Keratinocyte (primary cell): ENCODE data around the gene GALNT13. TPM values are rescaled to one million over a fixed set of nuclear protein-coding genes. Genes with fewer than 3 reads are reported as not detected.

ENCODE experiments used
- DNase-seq: peaks from one replicate; pipeline ENCODE4 v3.0.0-alpha.2; 2011; ENCODE audit warnings: low read depth, missing footprints, low spot score
- FAIRE-seq: peaks from 2 replicates; lab custom pipeline; 2011; peaks lifted over from hg19 to GRCh38; lab: Jason Lieb, UNC
- H2AFZ ChIP-seq: 2 replicates; pipeline ENCODE4 v1.6.0; 2012; ENCODE audit warnings: low read length, control low read depth, inconsistent platforms; ENCODE audit not compliant: control insufficient read depth
- H3K27ac ChIP-seq: 2 replicates; pipeline ENCODE4 v1.5.1; 2011; ENCODE audit warnings: low read length; ENCODE audit not compliant: control insufficient read depth, insufficient read depth
- H3K27me3 ChIP-seq: 3 replicates; pipeline ENCODE4 v1.6.0; 2011; ENCODE audit warnings: low read length; ENCODE audit not compliant: control insufficient read depth, insufficient read depth; ENCODE audit errors: extremely low read depth
- H3K36me3 ChIP-seq, 2 experiments: 2 replicates in 1 of 2; 3 replicates in 1 of 2; pipeline ENCODE4 v1.5.1; 2011; ENCODE audit warnings: low read length in 2 of 2, mild to moderate bottlenecking in 1 of 2; ENCODE audit not compliant: control insufficient read depth in 2 of 2, insufficient read depth in 2 of 2; ENCODE audit errors: extremely low read depth in 1 of 2
- H3K4me1 ChIP-seq: 3 replicates; pipeline ENCODE4 v1.5.1; 2011; ENCODE audit warnings: low read length; ENCODE audit not compliant: control insufficient read depth, insufficient read depth; ENCODE audit errors: extremely low read depth
- H3K4me2 ChIP-seq: 3 replicates; pipeline ENCODE4 v1.6.0; 2011; ENCODE audit warnings: low read depth, low read length; ENCODE audit not compliant: control insufficient read depth, insufficient read depth; ENCODE audit errors: extremely low read depth
- H3K4me3 ChIP-seq, 3 experiments: fragments of 200-600 bp in 1 of 3; sonication (generic) in 1 of 3; 2 replicates in 2 of 3; 3 replicates in 1 of 3; pipeline ENCODE4 v1.5.1; 2011 to 2016; ENCODE audit warnings: low read length in 3 of 3, mild to moderate bottlenecking in 3 of 3, control low read depth in 2 of 3, inconsistent platforms in 1 of 3, low read depth in 1 of 3, mixed read lengths in 1 of 3, mixed run types in 1 of 3, moderate library complexity in 1 of 3; ENCODE audit not compliant: control insufficient read depth in 2 of 3, insufficient read depth in 2 of 3; ENCODE audit errors: extremely low read depth in 1 of 3
- H3K79me2 ChIP-seq: 2 replicates; pipeline ENCODE4 v1.6.0; 2012; ENCODE audit warnings: low read length; ENCODE audit not compliant: control insufficient read depth, insufficient read depth
- H3K9ac ChIP-seq: 3 replicates; pipeline ENCODE4 v1.6.0; 2011; ENCODE audit warnings: low read length; ENCODE audit not compliant: control insufficient read depth, insufficient read depth; ENCODE audit errors: extremely low read depth
- H3K9me1 ChIP-seq: 3 replicates; pipeline ENCODE4 v1.6.0; 2011; ENCODE audit warnings: low read length; ENCODE audit not compliant: control insufficient read depth, insufficient read depth; ENCODE audit errors: extremely low read depth
- H3K9me3 ChIP-seq: 2 replicates; pipeline ENCODE4 v1.5.1; 2012; ENCODE audit warnings: low read depth, low read length; ENCODE audit not compliant: control insufficient read depth
- H4K20me1 ChIP-seq: 3 replicates; pipeline ENCODE4 v1.6.0; 2011; ENCODE audit warnings: low read length; ENCODE audit not compliant: control insufficient read depth, insufficient read depth; ENCODE audit errors: extremely low read depth
- CTCF ChIP-seq, 3 experiments: IDR thresholded peaks in 1 of 3; conservative IDR thresholded peaks in 1 of 3; optimal IDR thresholded peaks in 1 of 3; 2 replicates in 2 of 3; 3 replicates in 1 of 3; pipeline versions ENCODE3 to v1.5.1; 2011; ENCODE audit warnings: low read length in 3 of 3, mild to moderate bottlenecking in 3 of 3, moderate library complexity in 2 of 3, control low read depth in 1 of 3, inconsistent platforms in 1 of 3; ENCODE audit not compliant: insufficient read depth in 2 of 3; ENCODE audit errors: extremely low read depth in 1 of 3
- EZH2 ChIP-seq: IDR thresholded peaks from one replicate; pipeline ENCODE4 v1.6.1; 2012; ENCODE audit warnings: inconsistent platforms, mild to moderate bottlenecking, low read length, moderate library complexity
- dilution Hi-C: fragments of 300-500 bp; cut with MboI; formaldehyde crosslinking; loops from one replicate; pipeline ENCODE4 v1.7.0; 2020; ENCODE audit warnings: low sequenced_read_pairs; ENCODE audit not compliant: extremely low pct_ligation_motif_present
- polyA plus RNA-seq, 5 experiments: library from polyadenylated mRNA; depleted of rRNA in 3 of 5; stranded (reverse) in 3 of 5; stranded (forward) in 1 of 5; unstranded in 1 of 5; fragments of >200 nt; gene quantifications; 1 replicate in 1 of 5; 2 replicates in 3 of 5; 3 replicates in 1 of 5; pipeline versions ENCODE4 v1.2.1 to v1.2.3, GENCODE V29; 2011 to 2012; ENCODE audit warnings: missing spikeins in 2 of 5, low read depth in 1 of 5, low replicate concordance in 1 of 5

GALNT13 gene
- polyA plus RNA-seq, 1 donor (not counting 4 experiments of a cell fraction or from before 2014, with no cell fraction given) = not detected

GRCh38 chr2:154203206-154203605 is 331.5 kb downstream of the GALNT13 start:
- no peak overlapping the region for H3K4me2 ChIP-seq
- no peaks in the 10 kb centered on the region for H3K36me3 ChIP-seq
- no peak overlapping the region for H3K27ac ChIP-seq
- no peaks in the 10 kb centered on the region for H3K4me1 ChIP-seq
- dilution Hi-C loops = no loop called here
- FAIRE-seq (no peak), DNase-seq (no peak)
- no peaks in the 10 kb centered on the region for H3K79me2 ChIP-seq
- H3K9me1 ChIP-seq = no peaks in the 10 kb centered on the region
- H3K9ac ChIP-seq = no peak overlapping the region
- H2AFZ ChIP-seq = no peak overlapping the region
- H3K9me3 ChIP-seq = no peaks in the 10 kb centered on the region
- no peaks in the 10 kb centered on the region for H3K27me3 ChIP-seq
- TF ChIP-seq CTCF (optimal IDR thresholded peaks at IDR 0.05 in 1 of 3, IDR thresholded peaks at IDR 0.05 in 1 of 3, conservative IDR thresholded peaks at IDR 0.05 in 1 of 3; ENCODE audit: extremely low read depth in 1 of 3, insufficient read depth in 2 of 3, low read length in 3 of 3) (no peak), EZH2 (no peak)
- no peaks in the 10 kb centered on the region for H4K20me1 ChIP-seq
- H3K4me3 ChIP-seq = no peak overlapping the region

GRCh38 chr2:154203902-154204301 is 332.2 kb downstream of the GALNT13 start:
- no peaks in the 10 kb centered on the region for H3K9me1 ChIP-seq
- no peak overlapping the region for H3K9ac ChIP-seq
- no peak overlapping the region for H3K27ac ChIP-seq
- H3K27me3 ChIP-seq = no peaks in the 10 kb centered on the region
- no peaks in the 10 kb centered on the region for H3K36me3 ChIP-seq
- DNase-seq (no peak), FAIRE-seq (no peak)
- H3K4me1 ChIP-seq = no peaks in the 10 kb centered on the region
- H3K4me2 ChIP-seq = no peak overlapping the region
- no peaks in the 10 kb centered on the region for H3K9me3 ChIP-seq
- dilution Hi-C loops = no loop called here
- no peaks in the 10 kb centered on the region for H3K79me2 ChIP-seq
- TF ChIP-seq CTCF (optimal IDR thresholded peaks at IDR 0.05 in 1 of 3, IDR thresholded peaks at IDR 0.05 in 1 of 3, conservative IDR thresholded peaks at IDR 0.05 in 1 of 3; ENCODE audit: extremely low read depth in 1 of 3, insufficient read depth in 2 of 3, low read length in 3 of 3) (no peak), EZH2 (no peak)
- H4K20me1 ChIP-seq = no peaks in the 10 kb centered on the region
- H2AFZ ChIP-seq = no peak overlapping the region
- no peak overlapping the region for H3K4me3 ChIP-seq
